IPS DF 4.7 (cell line): ENCODE results near the gene ONECUT2.
"Not testable (repeated sequence)": the region's sequence is repeated elsewhere in the genome, so short reads cannot be mapped to it uniquely, and the experiment has no call there.

Experiments
- DNase-seq: peaks from one replicate; pipeline ENCODE4 v3.0.0-alpha.2; 2013; ENCODE audit warnings: low spot score; ENCODE audit errors: extremely low read depth

The ONECUT2 gene

GRCh38 chr18:57434536-57435494, at the start of gene ONECUT2:
ONECUT2 (plus strand) TSS chr18:57435374; CDS start chr18:57435717, 343 bp downstream.
- no peak for DNase-seq

DNA sequence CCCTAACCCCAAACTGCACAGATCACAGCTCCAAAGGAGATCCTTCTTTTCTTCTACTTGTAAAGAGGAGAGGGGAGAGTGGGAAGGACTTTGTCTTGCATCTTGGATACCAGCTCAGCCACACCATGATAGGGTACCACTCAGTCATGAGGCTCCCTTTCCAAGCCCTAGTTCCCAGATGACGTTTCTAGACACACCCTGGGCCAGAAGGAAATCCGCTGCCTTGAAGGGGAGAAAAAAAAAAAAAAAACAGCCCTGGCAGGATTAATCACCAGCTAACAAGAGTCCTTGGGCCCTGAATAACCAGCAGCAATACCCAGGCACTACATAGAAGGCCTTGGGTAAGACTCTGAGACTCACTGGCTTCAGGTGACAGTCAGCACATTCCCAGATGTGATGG, 45.9 kb upstream of the ONECUT2 start:
- no peak for DNase-seq

- DNase-seq: no peak
These were observed 45.1 kb upstream of the ONECUT2 start for GRCh38 chr18:57390044-57390443.

DNA sequence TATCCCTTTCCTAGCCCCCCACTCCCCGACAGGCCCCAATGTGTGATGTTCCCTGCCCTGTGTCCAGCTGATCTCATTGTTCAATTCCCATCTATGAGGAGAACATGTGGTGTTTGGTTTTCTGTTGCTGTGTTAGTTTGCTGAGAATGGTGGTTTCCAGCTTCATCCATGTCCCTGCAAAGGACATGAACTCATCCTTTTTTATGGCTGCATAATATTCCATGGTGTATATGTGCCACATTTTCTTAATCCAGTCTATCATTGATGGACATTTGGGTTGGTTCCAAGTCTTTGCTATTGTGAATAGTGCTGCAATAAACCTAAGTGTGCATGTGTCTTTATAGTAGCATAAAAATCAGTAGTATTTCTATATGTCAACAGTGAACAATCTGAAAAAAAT, 40.4 kb upstream of the ONECUT2 start:
- DNase-seq: not testable (repeated sequence)

DNA sequence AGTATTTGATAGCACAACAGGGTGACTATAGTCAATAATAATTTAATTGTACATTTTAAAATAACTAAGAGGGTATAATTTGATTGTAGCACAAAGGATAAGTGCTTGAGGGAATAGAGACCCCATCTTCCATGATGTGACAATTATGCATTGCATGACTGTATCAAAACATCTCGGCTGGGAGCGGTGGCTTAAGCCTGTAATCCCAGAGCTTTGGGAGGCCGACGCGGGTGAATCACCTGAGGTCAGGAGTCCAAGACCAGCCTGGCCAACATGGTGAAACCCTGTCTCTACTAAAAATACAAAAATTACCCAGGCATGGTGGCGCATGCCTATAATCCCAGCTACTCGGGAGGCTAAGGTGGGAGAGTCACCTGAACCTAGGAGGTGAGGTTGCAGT, 38.3 kb upstream of the ONECUT2 start:
- DNase-seq: not testable (repeated sequence)

DNA sequence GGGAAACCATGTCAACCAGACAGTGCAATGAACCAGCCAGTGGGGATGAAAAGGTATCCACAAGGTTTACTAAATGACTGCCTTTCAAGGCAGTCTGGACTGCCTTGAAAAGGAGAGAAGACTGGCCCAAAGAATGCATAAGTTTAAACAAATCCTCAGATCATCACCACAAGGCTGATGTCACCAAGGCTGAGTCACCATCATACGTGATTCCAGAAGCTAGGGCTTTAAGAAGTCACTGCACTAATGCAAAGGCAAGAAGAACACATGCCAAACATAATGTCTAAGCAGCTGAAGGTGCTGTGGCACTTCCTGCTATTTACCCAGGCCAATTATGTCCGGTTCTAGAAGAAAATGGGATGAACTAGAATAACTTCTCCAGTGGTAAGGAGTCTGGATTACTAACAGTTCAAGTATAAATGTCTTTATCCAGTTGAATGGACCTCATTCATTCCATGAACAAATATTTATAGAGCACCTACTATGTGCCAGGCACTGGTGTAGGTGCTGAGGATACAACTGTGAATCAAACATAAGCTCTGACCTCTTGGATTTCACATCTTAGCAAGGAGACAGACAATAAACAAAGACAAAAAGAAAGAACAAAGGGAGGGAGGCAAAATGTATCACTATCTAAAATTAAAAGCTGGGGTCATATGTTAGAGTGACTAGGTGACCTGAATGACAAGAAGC, 37.6 kb upstream of the ONECUT2 start:
- no peak for DNase-seq

- no peak for DNase-seq
These were observed 30.8 kb upstream of the ONECUT2 start for GRCh38 chr18:57404345-57404744.

GRCh38 chr18:57409650-57410049, 25.5 kb upstream of the ONECUT2 start:
- no peak for DNase-seq

- DNase-seq: no peak
These were observed 24.4 kb upstream of the ONECUT2 start for GRCh38 chr18:57410749-57411148.

GRCh38 chr18:57416542-57416941, 18.6 kb upstream of the ONECUT2 start:
- no peak for DNase-seq

GRCh38 chr18:57422313-57422872, 12.8 kb upstream of the ONECUT2 start:
- DNase-seq: no peak

GRCh38 chr18:57423821-57424220, 11.4 kb upstream of the ONECUT2 start:
- DNase-seq: no peak

- DNase-seq: no peak
These were observed 10.1 kb upstream of the ONECUT2 start for GRCh38 chr18:57425096-57425495.

DNA sequence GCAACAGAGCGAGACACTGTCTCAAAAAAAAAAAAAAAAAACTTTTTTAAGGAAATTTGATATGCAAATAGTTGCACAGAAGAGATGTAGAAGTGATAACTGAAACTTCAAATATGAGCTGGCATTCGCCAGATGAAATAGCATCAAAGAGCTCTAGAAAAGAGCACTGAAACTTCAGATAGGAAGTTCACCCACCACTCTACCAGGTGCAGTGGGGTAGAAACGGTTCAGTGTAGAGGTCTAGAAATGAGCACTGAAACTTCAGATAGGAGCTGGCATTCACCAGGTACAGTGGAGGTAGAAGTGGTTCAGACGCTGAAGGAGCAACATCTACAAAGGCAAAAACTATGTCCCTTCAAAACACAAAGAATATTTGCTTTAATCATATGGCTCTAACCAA, 9.0 kb upstream of the ONECUT2 start:
- no peak for DNase-seq

DNA sequence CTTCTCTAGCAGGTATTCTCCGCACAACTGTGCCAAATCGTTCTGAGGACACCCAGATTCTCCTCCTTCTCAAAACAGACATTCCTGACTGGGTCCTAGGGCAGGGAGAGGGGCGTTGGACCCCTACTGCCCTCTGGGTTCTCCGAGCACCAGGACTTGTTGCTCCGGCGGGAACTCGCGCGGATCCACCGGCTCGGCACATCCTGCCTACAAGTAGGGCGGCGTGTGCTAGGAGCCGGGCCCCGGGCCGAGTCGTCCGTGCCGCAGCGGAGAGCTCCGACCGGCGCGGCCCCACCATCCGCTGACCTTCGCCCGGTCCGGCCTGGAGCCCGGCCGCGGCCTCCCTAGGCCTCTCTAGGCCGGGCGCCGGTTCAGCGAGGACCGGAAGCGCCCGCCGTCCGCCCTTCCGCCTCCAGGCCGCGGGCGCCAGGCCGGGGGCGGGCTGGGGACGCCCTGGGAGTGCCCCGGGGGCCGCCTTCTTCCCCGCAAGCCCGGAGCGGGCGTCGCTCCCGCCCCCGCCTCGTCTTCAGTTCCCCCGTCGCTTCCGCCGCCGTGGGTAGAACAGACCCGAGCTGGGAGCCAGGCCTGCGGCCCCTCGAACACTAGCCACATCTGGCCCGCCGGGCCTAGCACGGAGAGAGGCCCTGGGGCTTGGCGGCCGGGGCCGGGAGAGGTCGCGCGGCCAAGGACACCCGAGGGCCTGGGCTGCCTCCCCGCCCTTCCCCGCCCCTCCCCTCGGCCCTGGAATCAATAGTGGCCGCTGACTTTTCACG, 7.6 kb upstream of the ONECUT2 start:
- no peak for DNase-seq

GRCh38 chr18:57428221-57429150, 6.7 kb upstream of the ONECUT2 start:
- no peak for DNase-seq

- no peak for DNase-seq
These were observed 5.8 kb upstream of the ONECUT2 start for GRCh38 chr18:57429167-57430078.

DNA sequence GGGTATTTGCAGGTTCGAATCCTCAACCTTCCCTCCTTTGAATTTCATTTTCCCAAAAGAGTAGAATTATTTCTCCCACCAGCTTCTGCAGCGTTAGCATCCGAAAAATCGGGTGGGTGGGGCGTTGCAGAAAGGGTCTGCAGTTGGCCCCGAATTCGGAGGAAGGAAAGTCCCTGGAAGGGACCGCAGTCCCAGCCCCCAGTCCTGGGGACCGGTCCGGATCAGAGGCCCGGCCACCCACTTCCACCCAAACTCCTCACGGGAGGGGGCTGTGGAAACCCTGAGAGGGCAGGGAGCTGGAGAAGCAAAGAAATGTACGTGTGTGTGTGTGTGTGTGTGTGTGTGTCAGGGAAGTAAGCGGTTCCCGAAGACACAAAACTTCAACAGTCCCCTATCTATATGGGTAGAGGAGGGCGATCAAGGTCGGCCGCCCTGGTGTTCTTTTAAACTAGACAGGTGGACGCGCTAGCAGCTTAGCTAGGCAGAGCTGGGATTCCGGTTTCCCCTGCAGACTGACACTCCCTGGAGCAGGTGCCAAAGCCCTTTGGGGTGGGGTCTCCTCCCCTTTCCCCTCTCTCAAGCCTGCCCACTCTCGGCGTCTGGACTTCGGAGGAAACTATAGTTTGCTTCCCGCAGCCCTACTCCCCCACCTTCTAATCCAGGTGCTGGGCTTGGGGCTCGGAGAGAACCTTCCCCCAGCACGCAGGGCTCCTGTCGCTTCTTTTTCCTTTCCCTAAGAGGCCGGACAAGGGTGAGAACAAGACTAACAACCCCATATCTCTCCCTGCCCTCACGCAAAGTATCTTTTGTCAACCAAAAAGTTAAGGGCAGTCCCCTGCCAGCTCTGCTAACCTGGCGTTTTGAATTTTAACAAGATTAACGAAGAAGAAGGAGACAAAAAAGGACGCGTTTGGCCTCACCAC, 4.8 kb upstream of the ONECUT2 start:
- no peak for DNase-seq
